HepG2 (cell line): ENCODE data around the gene HDAC8. TPM values are rescaled to one million over a fixed set of nuclear protein-coding genes. Genes with fewer than 3 reads are reported as not detected.

Experiments
- ATAC-seq: fragments of 200-7000 bp; cut with Tn5 transposase; 3 replicates; pipeline ENCODE4 v1.9.1; 2020; ENCODE audit warnings: mild to moderate bottlenecking, moderate library complexity
- BruUV-seq: library from RNA; stranded (reverse); fragments of 400-500 nt; replicated peaks from 2 replicates; lab custom pipeline; 2021; lab: Mats Ljungman, UMichigan
- CTCF ChIA-PET: fragments of 300-600 bp; formaldehyde crosslinking; extraction: SDS; loops from one replicate; lab custom pipeline; 2021; ENCODE audit warnings: low total read pairs, inconsistent platforms, low intra/inter-chr PET ratio; lab: Yijun Ruan, JAX
- POLR2A ChIA-PET: fragments of 350-600 bp; sonication (Branson Sonifier 250); formaldehyde crosslinking; loops from one replicate; lab custom pipeline; 2020; ENCODE audit warnings: antibody characterized with exemption, inconsistent platforms; lab: Yijun Ruan, JAX
- DNase-seq: peaks from one replicate; pipeline ENCODE4 v3.0.0-alpha.2; 2015; ENCODE audit warnings: low spot score
- FAIRE-seq: peaks from 3 replicates; lab custom pipeline; 2011; peaks lifted over from hg19 to GRCh38; lab: Jason Lieb, UNC
- H2AFZ ChIP-seq: one replicate; pipeline ENCODE4 v1.6.1; 2011; ENCODE audit warnings: low read length, inconsistent platforms
- H3K27ac ChIP-seq: fragments of 300-600 bp; 3 replicates; pipeline ENCODE4 v1.8.0; 2011; ENCODE audit warnings: mixed run types, mild to moderate bottlenecking, mixed read lengths, low read length, inconsistent platforms; ENCODE audit not compliant: insufficient read depth; ENCODE audit errors: extremely low read length
- H3K27me3 ChIP-seq, 2 experiments: fragments of 200-600 bp in 1 of 2; 2 replicates in 1 of 2; 3 replicates in 1 of 2; pipeline versions ENCODE4 v1.6.0 to v1.8.0; 2011; ENCODE audit warnings: low read length in 2 of 2, mild to moderate bottlenecking in 2 of 2, moderate library complexity in 2 of 2, inconsistent platforms in 1 of 2; ENCODE audit not compliant: insufficient read depth in 2 of 2, control insufficient read depth in 1 of 2
- H3K36me3 ChIP-seq, 2 experiments: fragments of 200-600 bp in 1 of 2; replicated peaks in 1 of 2; 2 replicates in 1 of 2; 3 replicates in 1 of 2; pipeline versions ENCODE4 v1.5.1 to v1.8.0; 2011; ENCODE audit warnings: low read length in 2 of 2, inconsistent platforms in 1 of 2; ENCODE audit not compliant: insufficient read depth in 2 of 2, control insufficient read depth in 1 of 2
- H3K4me1 ChIP-seq: 2 replicates; pipeline ENCODE4 v1.5.1; 2012; ENCODE audit warnings: low read length, inconsistent platforms; ENCODE audit not compliant: insufficient read depth
- H3K4me2 ChIP-seq: 2 replicates; pipeline ENCODE4 v1.6.0; 2011; ENCODE audit warnings: low read depth, low read length, inconsistent platforms
- H3K4me3 ChIP-seq, 3 experiments: fragments of 200-600 bp in 1 of 3; sonication (generic), shearing (Covaris generic) in 1 of 3; replicated peaks in 1 of 3; 2 replicates each; pipeline ENCODE4 v1.5.1; 2011 to 2016; ENCODE audit warnings: low read length in 3 of 3, inconsistent platforms in 2 of 3, low read depth in 2 of 3, mild to moderate bottlenecking in 2 of 3, control low read depth in 1 of 3, mixed read lengths in 1 of 3; ENCODE audit not compliant: insufficient read depth in 1 of 3
- H3K79me2 ChIP-seq: one replicate; pipeline ENCODE4 v1.6.1; 2011; ENCODE audit warnings: low read length, inconsistent platforms; ENCODE audit not compliant: insufficient read depth
- H3K9ac ChIP-seq: 2 replicates; pipeline ENCODE4 v1.6.0; 2011; ENCODE audit warnings: mild to moderate bottlenecking, low read depth, low read length, inconsistent platforms; ENCODE audit not compliant: insufficient read depth
- H3K9me3 ChIP-seq: 2 replicates; pipeline ENCODE4 v1.5.1; 2012; ENCODE audit warnings: mild to moderate bottlenecking, low read length
- H4K20me1 ChIP-seq: 2 replicates; pipeline ENCODE4 v1.6.0; 2011; ENCODE audit warnings: inconsistent platforms, mild to moderate bottlenecking, low read length, moderate library complexity; ENCODE audit not compliant: insufficient read depth
- HINFP ChIP-seq: sonication (generic); formaldehyde crosslinking; IDR thresholded peaks from 2 replicates; pipeline ENCODE4 v1.4.0; 2020; ENCODE audit warnings: low read depth, mild to moderate bottlenecking, missing genetic modification reagents
- IKZF4 ChIP-seq: sonication (generic); formaldehyde crosslinking; IDR thresholded peaks from 2 replicates; pipeline ENCODE4 v1.5.1; 2020; ENCODE audit warnings: borderline replicate concordance, mild to moderate bottlenecking, low read depth, missing genetic modification reagents; ENCODE audit errors: not compliant biosample characterization
- KMT2B ChIP-seq: IDR thresholded peaks from 2 replicates; pipeline ENCODE4 v1.6.1; 2016; ENCODE audit warnings: missing genetic modification reagents, missing compliant biosample characterization
- TERF1 ChIP-seq: sonication (generic); formaldehyde crosslinking; IDR thresholded peaks from 2 replicates; pipeline ENCODE4 v1.8.0; 2022; ENCODE audit warnings: mild to moderate bottlenecking, missing genetic modification reagents, moderate library complexity
- ZHX2 ChIP-seq, 2 experiments: sonication (generic) in 1 of 2; formaldehyde crosslinking in 1 of 2; IDR thresholded peaks; 2 replicates each; pipeline versions ENCODE4 v1.6.1 to v1.9.0; 2014 to 2022; ENCODE audit warnings: antibody characterized with exemption in 1 of 2, borderline replicate concordance in 1 of 2, inconsistent platforms in 1 of 2, low read depth in 1 of 2, missing genetic modification reagents in 1 of 2
- ZNF816 ChIP-seq: sonication (generic); formaldehyde crosslinking; IDR thresholded peaks from 2 replicates; pipeline ENCODE4 v1.8.0; 2022; ENCODE audit warnings: missing genetic modification reagents, mild to moderate bottlenecking, borderline replicate concordance
- WGBS: methylation state at CpG from one replicate; pipeline ENCODE4 v1.1.6; 2017; ENCODE audit warnings: low lambda C conversion rate; 5-methylcytosine and 5-hydroxymethylcytosine counted together
- in situ Hi-C: cut with HindIII; loops from 2 replicates; pipeline ENCODE4 v1.10.0; 2017; ENCODE audit warnings: low pct_unique_long_range_greater_than_20kb; ENCODE audit not compliant: extremely low pct_ligation_motif_present
- intact Hi-C: fragments of 100-400 bp; cut with micrococcal nuclease; formaldehyde crosslinking; loops from one replicate; pipeline ENCODE4 v1.10.0; 2022; ENCODE audit not compliant: unreplicated experiment
- polyA plus RNA-seq, 8 experiments: library from polyadenylated mRNA; depleted of rRNA in 3 of 8; stranded (reverse) in 7 of 8; unstranded in 1 of 8; fragments of >200 nt; fragmentation: Illumina TruSeq in 4 of 8; extraction: Trizol in 4 of 8; gene quantifications; 2 replicates each; pipeline versions ENCODE4 v1.2.1 to v1.2.3, GENCODE V29; 2011 to 2016; ENCODE audit warnings: low read depth in 4 of 8, missing spikeins in 1 of 8, mixed read lengths in 1 of 8; ENCODE audit not compliant: insufficient read depth in 1 of 8
- total RNA-seq, 5 experiments: library from RNA; depleted of rRNA; stranded (reverse); fragments of >200 nt; fragmentation: Illumina TruSeq; extraction: Trizol; gene quantifications; 2 replicates each; pipeline ENCODE4 v1.2.3, GENCODE V29; 2016; ENCODE audit warnings: low read depth in 1 of 5

Gene HDAC8
- total and polyA plus RNA-seq, 2 of the 13 experiments (the other 11 are each of a cell fraction or from before 2014, with no cell fraction given), result 13.7 to 28.6 TPM

GRCh38 chrX:72296991-72297390 is 275.7 kb downstream of the HDAC8 start:
- Histone ChIP-seq H3K4me1 (no peaks in the 10 kb centered on the region), H3K9me3 (no peaks in the 10 kb centered on the region), H3K27ac (no peak overlapping the region), H3K27me3 (peaks cover 0 to 7% of the 10 kb centered on the region in 2 experiments; a peak in 3 of 5 replicates), H3K9ac (no peak overlapping the region), H3K4me2 (no peak overlapping the region), H2AFZ (no peak overlapping the region), H3K36me3 (no peaks in the 10 kb centered on the region), H3K79me2 (no peaks in the 10 kb centered on the region), H3K4me3 (no peak overlapping the region), H4K20me1 (no peaks in the 10 kb centered on the region)
- POLR2A ChIA-PET, result no interaction called here
- intact Hi-C loops (no loop called here), in situ Hi-C loops (loop anchor here (25.0 kb wide), 1 partner anchor 415 kb away; the partner anchor contains the start of gene PHKA1)
- BruUV-seq, result no TSS peak
- ATAC-seq (no peak), FAIRE-seq (peak; percentile 4), DNase-seq (no peak)
- 0% methylated on average over 1 of the region's 1 CpG for WGBS
- CTCF ChIA-PET, result no interaction called here
- TF ChIP-seq ZNF816 (CRISPR knock-in tag), result no peak
- TF ChIP-seq KMT2B (CRISPR knock-in tag), result no peak
- TF ChIP-seq IKZF4 (CRISPR knock-in tag), result no peak
- no peak for TF ChIP-seq ZHX2 (IDR thresholded peaks at IDR 0.05; ENCODE audit: low read depth)
- no peak for TF ChIP-seq ZHX2 (CRISPR knock-in tag; IDR thresholded peaks at IDR 0.05; ENCODE audit: borderline replicate concordance)
- TF ChIP-seq TERF1, result no peak
- TF ChIP-seq HINFP (CRISPR knock-in tag), result no peak
